Femur (tissue), 1 donor: ENCODE data around the gene GUCY1A2.
"Not testable (repeated sequence)": the region's sequence is repeated elsewhere in the genome, so short reads cannot be mapped to it uniquely, and the experiment has no call there.

Experiments used
- DNase-seq: peaks from one replicate; pipeline ENCODE4 v3.0.0-alpha.2; 2017

GUCY1A2 gene

DNA sequence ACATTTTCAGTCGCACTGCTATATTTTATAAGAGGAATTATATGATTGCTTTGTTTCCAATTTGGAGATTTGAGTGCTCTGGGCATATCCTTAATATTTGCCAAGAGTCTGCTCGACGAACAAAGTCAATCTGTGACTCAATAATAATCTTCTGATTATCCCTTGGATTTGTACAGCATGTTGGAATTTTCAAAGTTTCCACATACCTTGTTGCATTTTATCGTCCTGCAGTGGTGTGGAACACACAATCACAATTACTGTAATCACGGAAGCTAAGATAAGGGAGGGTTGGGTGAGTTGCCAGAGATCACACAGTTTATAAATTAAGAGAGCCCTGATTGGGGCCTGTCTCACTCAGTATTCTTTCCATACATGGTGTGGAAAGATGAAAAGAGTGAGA, 189.3 kb downstream of the GUCY1A2 start:
- DNase-seq, result no peak

DNA sequence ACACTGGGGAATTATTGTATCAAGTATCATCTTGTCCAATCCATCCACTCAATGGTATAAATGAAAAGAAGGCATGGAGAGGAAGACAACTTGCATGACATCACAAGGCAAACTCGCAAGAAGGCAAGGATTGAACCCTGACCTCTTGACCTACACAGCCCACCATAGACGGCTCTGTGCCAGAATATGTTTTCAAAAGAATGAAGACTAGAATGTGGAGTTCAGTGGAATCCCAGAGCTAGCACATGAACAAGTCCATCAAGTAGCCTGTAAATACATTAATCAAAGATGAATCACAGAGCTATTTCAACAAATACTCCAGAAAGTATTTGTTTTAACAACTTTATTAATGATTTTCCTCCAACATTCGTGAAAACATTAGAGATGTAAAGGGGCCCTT, 189.7 kb downstream of the GUCY1A2 start:
- DNase-seq, result no peak

DNA sequence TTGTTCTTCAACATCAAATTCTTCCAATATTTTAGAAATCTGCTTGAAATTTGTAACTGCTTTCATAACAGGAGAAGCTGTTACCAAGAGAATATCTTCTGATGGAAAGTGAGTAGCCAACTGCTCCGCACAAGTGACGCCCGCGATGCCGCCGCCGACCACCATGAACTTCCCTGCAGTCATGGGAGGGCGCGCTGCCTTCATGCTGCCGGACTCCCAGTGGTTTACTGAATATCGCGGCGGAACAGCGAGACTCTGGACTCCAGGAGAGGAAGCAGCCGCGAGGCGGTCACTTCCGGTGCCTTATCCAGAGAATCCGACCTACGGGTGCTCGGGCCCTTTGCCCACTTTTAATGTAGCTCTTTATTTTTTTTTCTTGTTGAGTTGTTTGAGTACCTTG, 190.6 kb downstream of the GUCY1A2 start:
- DNase-seq, result no peak

- not testable (repeated sequence) for DNase-seq
Observed at GRCh38 chr11:106826558-106826957, 191.7 kb downstream of the GUCY1A2 start.

DNA sequence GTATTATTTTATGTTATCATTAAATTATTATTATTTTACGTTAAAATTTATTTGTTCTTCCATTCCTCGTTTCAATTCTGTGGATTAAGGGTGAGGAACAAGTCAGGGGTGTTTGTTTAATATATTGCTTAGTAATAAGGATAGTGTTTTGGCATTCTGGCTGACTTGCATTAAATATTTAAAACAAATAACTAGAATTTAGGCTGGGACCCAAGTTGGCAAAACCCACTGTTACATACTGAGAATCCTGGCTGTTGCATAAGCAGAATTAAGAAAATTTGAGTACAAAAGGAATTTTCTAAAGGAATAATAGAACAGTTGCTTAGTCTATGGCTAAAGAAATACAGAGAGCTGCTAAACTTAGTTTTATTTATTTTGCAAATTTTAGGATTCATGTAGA, 196.4 kb downstream of the GUCY1A2 start:
- DNase-seq, result no peak

DNA sequence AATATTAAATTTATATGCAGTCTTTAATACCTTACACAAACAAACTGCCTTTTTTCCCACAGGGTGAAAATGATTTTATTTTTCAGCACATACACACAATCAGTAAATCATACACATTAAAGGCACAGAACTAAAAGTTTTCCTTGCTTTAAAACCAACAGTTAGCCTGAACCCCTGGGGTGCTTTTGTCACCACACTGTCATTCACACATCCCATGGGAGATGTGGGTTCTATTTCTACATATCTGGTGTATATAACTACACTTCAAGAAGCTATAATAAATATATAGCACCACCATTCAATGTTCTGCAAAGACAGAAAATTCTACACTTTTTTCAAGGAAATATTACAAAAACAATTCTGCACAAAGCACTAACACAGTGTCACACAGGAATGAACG, 197.0 kb downstream of the GUCY1A2 start:
- DNase-seq, result no peak

DNA sequence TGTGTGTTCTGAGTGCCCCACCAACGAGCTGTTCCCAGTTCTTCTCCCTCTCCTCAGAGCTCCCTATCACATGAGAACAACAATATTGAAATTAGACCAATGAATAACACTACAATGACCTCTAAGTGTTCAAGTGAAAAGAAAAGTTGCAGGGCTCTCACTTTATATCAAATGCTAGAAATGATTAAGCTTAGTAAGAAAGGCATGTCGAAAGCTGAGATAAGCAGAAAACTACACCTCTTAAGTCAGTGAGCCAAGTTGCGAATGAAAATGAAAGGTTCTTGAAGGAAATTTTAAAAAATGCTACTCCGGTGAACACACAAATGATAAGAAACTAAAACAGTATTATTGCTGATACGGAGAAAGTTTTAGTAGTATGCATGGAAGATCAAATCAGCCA, 199.8 kb downstream of the GUCY1A2 start:
- no peak for DNase-seq

- no peak for DNase-seq
Observed at GRCh38 chr11:106815209-106815608, 203.1 kb downstream of the GUCY1A2 start.

- no peak for DNase-seq
Observed at GRCh38 chr11:106813806-106814205, 204.5 kb downstream of the GUCY1A2 start.

DNA sequence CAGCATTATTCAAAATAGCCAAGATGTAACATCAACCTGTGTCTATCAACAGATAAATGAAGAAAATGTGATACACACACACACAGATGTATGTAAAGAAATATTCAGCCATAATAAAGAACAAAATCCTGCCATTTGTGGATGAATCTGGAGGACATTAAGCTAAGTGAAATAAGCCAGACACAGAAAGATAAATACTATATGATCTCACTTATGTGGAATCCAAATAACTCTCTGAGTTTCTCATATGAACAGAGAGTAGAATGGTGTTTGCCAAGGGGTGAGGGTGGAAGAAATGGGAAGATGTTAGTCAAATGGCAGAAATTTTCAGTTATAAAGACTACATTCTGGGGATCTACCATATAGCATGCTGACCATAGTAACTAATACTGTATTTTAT, 224.2 kb downstream of the GUCY1A2 start:
- DNase-seq, result no peak

- DNase-seq, result no peak
Observed at GRCh38 chr11:106789406-106789805, 228.9 kb downstream of the GUCY1A2 start.

GRCh38 chr11:106787454-106787853, 230.8 kb downstream of the GUCY1A2 start:
- no peak for DNase-seq

- no peak for DNase-seq
Observed at GRCh38 chr11:106785913-106786650, 232.2 kb downstream of the GUCY1A2 start.

- DNase-seq, result not testable (repeated sequence)
Observed at GRCh38 chr11:106777302-106777701, 241.0 kb downstream of the GUCY1A2 start.

DNA sequence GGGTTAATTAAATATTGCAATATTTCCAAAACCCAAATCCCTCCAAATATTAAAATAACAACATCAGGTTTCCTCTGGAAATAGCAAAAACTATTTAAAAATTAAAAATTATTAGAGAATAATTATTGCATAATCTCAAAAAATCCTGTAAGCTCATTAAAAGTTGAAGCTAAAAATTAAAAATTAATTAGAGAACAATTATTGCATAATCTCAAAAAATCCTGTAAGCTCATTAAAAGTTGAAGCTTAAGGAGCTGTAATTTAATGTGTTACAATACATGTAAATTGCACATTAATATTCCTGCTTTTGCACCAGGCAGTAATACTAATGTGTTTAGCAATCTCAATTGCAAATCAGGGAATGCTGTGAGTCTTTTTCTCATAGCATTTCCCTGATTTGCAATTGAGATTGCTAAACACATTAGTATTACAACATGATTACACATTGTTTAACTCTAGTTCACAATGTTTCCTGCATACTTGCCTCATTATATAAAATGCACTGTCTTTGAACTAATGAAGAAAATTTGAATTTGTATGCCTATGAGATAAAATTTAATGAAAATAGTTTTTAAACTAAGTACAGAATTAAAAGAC, 247.7 kb downstream of the GUCY1A2 start:
- DNase-seq, result no peak

GRCh38 chr11:106765469-106766258, 252.6 kb downstream of the GUCY1A2 start:
- DNase-seq, result no peak

DNA sequence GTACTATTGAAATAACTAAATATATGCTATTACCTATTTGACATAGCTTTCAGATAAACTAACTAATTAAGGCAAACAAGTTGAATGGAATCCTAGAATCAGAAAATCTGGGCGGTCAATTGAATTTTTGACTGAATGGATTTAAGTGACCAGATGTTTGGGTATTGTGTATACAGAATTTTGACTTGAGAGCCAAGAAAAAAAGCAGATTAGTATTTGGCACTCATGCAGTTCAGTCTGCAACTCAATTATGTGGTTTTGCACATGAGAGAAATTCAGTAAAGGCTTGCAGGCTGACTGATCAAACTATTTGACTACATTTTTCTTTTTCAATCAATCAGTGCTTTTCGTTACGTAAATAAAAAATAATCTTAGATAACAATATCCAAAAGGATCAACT, 254.8 kb downstream of the GUCY1A2 start:
- no peak for DNase-seq

DNA sequence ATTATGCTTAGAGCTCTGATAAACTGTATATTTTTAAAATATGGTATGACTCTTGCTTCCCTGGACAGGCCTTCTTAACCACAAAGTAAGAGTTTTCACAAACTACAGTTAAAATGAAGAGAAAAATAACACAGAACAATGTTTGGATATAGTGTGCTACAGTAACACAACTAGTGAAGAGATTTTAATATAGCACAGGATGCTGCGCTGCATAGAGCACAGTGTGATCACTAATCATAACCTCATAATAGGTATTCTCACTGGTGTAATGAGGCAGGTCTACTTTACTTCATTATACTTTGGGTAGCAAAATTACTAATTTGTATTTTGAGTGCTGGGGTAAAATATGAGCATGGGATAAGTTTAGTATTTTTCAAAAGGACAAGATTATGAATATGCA, 256.5 kb downstream of the GUCY1A2 start:
- no peak for DNase-seq

GRCh38 chr11:106761240-106761639, 257.0 kb downstream of the GUCY1A2 start:
- no peak for DNase-seq

DNA sequence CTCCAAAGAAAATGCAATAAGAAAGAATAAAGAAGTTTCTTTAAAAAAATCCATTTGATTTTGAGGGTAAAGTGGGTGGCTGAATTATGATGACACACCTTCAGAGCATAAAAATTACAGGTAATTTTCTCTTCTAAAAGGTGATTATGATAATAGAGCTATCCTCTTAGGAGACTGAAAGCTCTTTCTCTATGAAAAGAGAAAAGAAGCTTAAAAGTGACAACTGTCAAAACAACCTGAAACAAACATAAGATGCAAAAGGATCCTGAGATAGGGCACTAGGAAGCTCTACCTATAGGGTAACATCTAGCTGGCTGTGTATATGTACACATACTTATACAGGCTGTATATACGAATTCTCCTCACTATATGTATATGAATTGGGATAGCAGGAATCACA, 270.2 kb downstream of the GUCY1A2 start:
- DNase-seq, result no peak

GRCh38 chr11:106745941-106746340, 272.3 kb downstream of the GUCY1A2 start:
- DNase-seq, result no peak

GRCh38 chr11:106733635-106734034, 284.6 kb downstream of the GUCY1A2 start:
- no peak for DNase-seq

DNA sequence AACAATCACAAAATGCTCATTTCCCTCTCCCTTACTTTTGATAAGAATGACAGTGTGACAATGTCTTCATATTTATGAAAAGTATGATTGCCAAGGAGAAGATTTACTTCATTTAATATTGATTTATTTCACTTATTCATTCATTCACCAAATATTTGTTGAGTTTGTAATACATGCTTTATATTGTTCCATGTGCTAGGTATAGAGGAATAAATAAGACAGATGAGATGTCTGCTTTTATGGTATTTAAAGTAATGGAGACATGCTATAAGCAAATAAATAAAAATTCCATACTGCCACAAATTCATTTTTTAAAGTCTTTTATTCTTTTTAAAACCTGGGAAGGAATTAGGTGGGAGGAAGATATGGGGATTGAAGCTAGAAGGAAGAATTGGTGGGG, 289.4 kb downstream of the GUCY1A2 start:
- DNase-seq, result no peak

GRCh38 chr11:106728379-106728778, 289.9 kb downstream of the GUCY1A2 start:
- no peak for DNase-seq
